ENCODE measurements around the gene GPSM1. TPM values are rescaled to one million over a fixed set of nuclear protein-coding genes. Genes with fewer than 3 reads are reported as not detected.
"Not testable (repeated sequence)": the region's sequence is repeated elsewhere in the genome, so short reads cannot be mapped to it uniquely, and the experiment has no call there.

The GPSM1 gene
- polyA plus RNA-seq, 1 donor, result 28.5 TPM

- no peak for DNase-seq
These were observed 72.1 kb downstream of the GPSM1 start for GRCh38 chr9:136399176-136400037.

GRCh38 chr9:136400038-136400834, 72.9 kb downstream of the GPSM1 start, which contains the start of gene SNAPC4:
Gene SNAPC4, minus strand, starts transcription at chr9:136400170. Its CDS starts 1,742 bp downstream, at chr9:136398428.
- peak; percentile 91 for DNase-seq

GRCh38 chr9:136401173-136401922, 74.0 kb downstream of the GPSM1 start:
- no peak for DNase-seq

GRCh38 chr9:136402067-136402466, 74.7 kb downstream of the GPSM1 start:
- DNase-seq, result no peak

- no peak for DNase-seq
These were observed 76.2 kb downstream of the GPSM1 start for GRCh38 chr9:136403538-136403914.

- no peak for DNase-seq
These were observed 76.8 kb downstream of the GPSM1 start for GRCh38 chr9:136403915-136404800.

GRCh38 chr9:136404801-136405136, 77.4 kb downstream of the GPSM1 start:
- no peak for DNase-seq

GRCh38 chr9:136405481-136405880, 78.1 kb downstream of the GPSM1 start:
- DNase-seq, result no peak

- DNase-seq, result not testable (repeated sequence)
These were observed 78.6 kb downstream of the GPSM1 start for GRCh38 chr9:136405904-136406303.

GRCh38 chr9:136407061-136407460, 79.7 kb downstream of the GPSM1 start:
- DNase-seq, result not testable (repeated sequence)

GRCh38 chr9:136407911-136408310, 80.6 kb downstream of the GPSM1 start:
- DNase-seq, result no peak

Other genes starting within 250 kb of the GPSM1 start
- 16.0 TPM for gene NACC2, start 232.2 kb upstream of the GPSM1 start, polyA plus RNA-seq (ENCODE audit: insufficient read length)
- 27.2 TPM for gene TMEM250, start 208.7 kb upstream of the GPSM1 start, polyA plus RNA-seq (ENCODE audit: insufficient read length)
- not detected for gene LHX3, start 122.4 kb upstream of the GPSM1 start, polyA plus RNA-seq (ENCODE audit: insufficient read length)
- gene QSOX2, start 81.7 kb upstream of the GPSM1 start, polyA plus RNA-seq (ENCODE audit: insufficient read length), result 8.3 TPM
- gene CCDC187, start 23.4 kb upstream of the GPSM1 start, polyA plus RNA-seq (ENCODE audit: insufficient read length), result 0.04 TPM
- 10.5 TPM for gene DNLZ, start 36.2 kb downstream of the GPSM1 start, polyA plus RNA-seq (ENCODE audit: insufficient read length)
- gene CARD9, start 46.1 kb downstream of the GPSM1 start, polyA plus RNA-seq (ENCODE audit: insufficient read length), result 1.1 TPM
- gene SNAPC4, start 72.6 kb downstream of the GPSM1 start, polyA plus RNA-seq (ENCODE audit: insufficient read length), result 7.8 TPM
- 31.5 TPM for gene ENTR1, start 83.1 kb downstream of the GPSM1 start, polyA plus RNA-seq (ENCODE audit: insufficient read length)
- gene PMPCA, start 83.1 kb downstream of the GPSM1 start, polyA plus RNA-seq (ENCODE audit: insufficient read length), result 39.9 TPM
- 13.7 TPM for gene INPP5E, start 112.3 kb downstream of the GPSM1 start, polyA plus RNA-seq (ENCODE audit: insufficient read length)
- gene SEC16A, start 155.5 kb downstream of the GPSM1 start, polyA plus RNA-seq (ENCODE audit: insufficient read length), result 38.4 TPM
- gene NOTCH1, start 218.5 kb downstream of the GPSM1 start, polyA plus RNA-seq (ENCODE audit: insufficient read length), result 38.6 TPM